Placental pericyte (primary cell): ENCODE measurements around the gene RABIF. TPM values are rescaled to one million over a fixed set of nuclear protein-coding genes. Genes with fewer than 3 reads are reported as not detected.

Experiments
- small RNA-seq: library from RNA; depleted of rRNA; stranded (forward); fragments of <200 nt; gene quantifications from one replicate; pipeline ENCODE3, GENCODE V24; 2012; ENCODE audit warnings: low replicate concordance
- total RNA-seq: library from RNA; depleted of rRNA; stranded (reverse); fragments of >200 nt; gene quantifications from 2 replicates; pipeline ENCODE4 v1.2.3, GENCODE V29; 2012

RABIF gene
- 4.2 and 9.0 TPM in 2 replicates for total RNA-seq

GRCh38 chr1:202888531-202889360 is at the start of gene RABIF:
Gene RABIF (minus strand): TSS chr1:202889149. CDS start chr1:202889098, 51 bp downstream.

GRCh38 chr1:202926581-202927491 is 37.9 kb upstream of the RABIF start, which contains the start of gene KLHL12:
Gene KLHL12 (minus strand): TSS chr1:202927234. CDS start chr1:202925162, 2,072 bp downstream.

Small RNAs within 50 kb of the gene (small RNA-seq; reads per million reads assigned to genes)
- not detected for gene RF00019

Other genes starting within 250 kb of the RABIF start
- not detected in 2 replicates for gene SYT2, start 178.7 kb downstream of the RABIF start, total RNA-seq
- 91.0 and 101 TPM in 2 replicates for gene KDM5B, start 80.7 kb downstream of the RABIF start, total RNA-seq
- 0.86 TPM in 1 of 2 replicates, not detected in the other for gene PCAT6, start 78.2 kb downstream of the RABIF start, total RNA-seq
- 25.6 and 26.6 TPM in 2 replicates for gene KLHL12, start 38.1 kb upstream of the RABIF start, total RNA-seq
- 139 and 140 TPM in 2 replicates for gene ADIPOR1, start 69.2 kb upstream of the RABIF start, total RNA-seq
- 39.5 and 40.7 TPM in 2 replicates for gene CYB5R1, start 78.1 kb upstream of the RABIF start, total RNA-seq
- 106 and 110 TPM in 2 replicates for gene TMEM183A, start 118.2 kb upstream of the RABIF start, total RNA-seq
- 0.14 and 0.66 TPM in 2 replicates for gene PPFIA4, start 137.3 kb upstream of the RABIF start, total RNA-seq
- not detected in 2 replicates for gene MYOG, start 196.9 kb upstream of the RABIF start, total RNA-seq
- gene ADORA1, start 238.6 kb upstream of the RABIF start, total RNA-seq, result 5.0 and 35.5 TPM in 2 replicates